GM12874 (cell line): ENCODE measurements around the gene FNBP1.

Source experiments
- CTCF ChIP-seq: IDR thresholded peaks from 2 replicates; pipeline ENCODE4 v1.5.1; 2011; ENCODE audit warnings: low read depth, mild to moderate bottlenecking, control low read depth, low read length, moderate library complexity; ENCODE audit not compliant: insufficient read depth

The FNBP1 gene

GRCh38 chr9:130072515-130073235, 29.7 kb upstream of the FNBP1 start:
- no peak for TF ChIP-seq CTCF

GRCh38 chr9:130069048-130069447, 26.1 kb upstream of the FNBP1 start:
- no peak for TF ChIP-seq CTCF

GRCh38 chr9:130064621-130065020, 21.6 kb upstream of the FNBP1 start:
- TF ChIP-seq CTCF = no peak

GRCh38 chr9:130062750-130063149, 19.8 kb upstream of the FNBP1 start:
- TF ChIP-seq CTCF = no peak

GRCh38 chr9:130060296-130060695, 17.3 kb upstream of the FNBP1 start:
- no peak for TF ChIP-seq CTCF

GRCh38 chr9:130058887-130059286, 15.9 kb upstream of the FNBP1 start:
- no peak for TF ChIP-seq CTCF

- no peak; the same call in 1 of the 2 replicates for TF ChIP-seq CTCF
Observed at GRCh38 chr9:130058154-130058553, 15.2 kb upstream of the FNBP1 start.

- no peak for TF ChIP-seq CTCF
Observed at GRCh38 chr9:130054820-130055219, 11.8 kb upstream of the FNBP1 start.
